OCI-LY3 (cell line): ENCODE measurements around the gene MESP1.

ENCODE experiments used
- CTCF ChIP-seq: fragments of 200-600, 300-600 bp; sonication (generic); IDR thresholded peaks from 2 replicates; pipeline ENCODE4 v1.5.1; 2014; ENCODE audit warnings: antibody characterized with exemption, low read length, low read depth
- EZH2phosphoT487 ChIP-seq: fragments of 200-600 bp; shearing (Covaris generic); IDR thresholded peaks from 2 replicates; pipeline ENCODE4 v1.6.1; 2018; ENCODE audit warnings: antibody characterized with exemption, mixed run types, low read depth

GRCh38 chr15:89747708-89748682 is 3.1 kb downstream of the MESP1 start:
- TF ChIP-seq CTCF (no peak), EZH2phosphoT487 (no peak)
